ENCODE results near the gene SIRT1. TPM values are rescaled to one million over a fixed set of nuclear protein-coding genes. Genes with fewer than 3 reads are reported as not detected.

SIRT1 gene
- total RNA-seq, 1 donor from 2014 or later: 26.2 TPM

- Mint-ChIP-seq H3K9me3 (no peaks in the 10 kb centered on the region), H3K4me1 (peaks cover 7% of the 10 kb centered on the region), H3K4me3 (peak overlapping the region; percentile 79), H3K27ac (peak overlapping the region; percentile 95), H3K36me3 (peaks cover 11% of the 10 kb centered on the region), H3K27me3 (ENCODE audit: low read depth) (no peaks in the 10 kb centered on the region)
- TF ChIP-seq, protein P1, sequence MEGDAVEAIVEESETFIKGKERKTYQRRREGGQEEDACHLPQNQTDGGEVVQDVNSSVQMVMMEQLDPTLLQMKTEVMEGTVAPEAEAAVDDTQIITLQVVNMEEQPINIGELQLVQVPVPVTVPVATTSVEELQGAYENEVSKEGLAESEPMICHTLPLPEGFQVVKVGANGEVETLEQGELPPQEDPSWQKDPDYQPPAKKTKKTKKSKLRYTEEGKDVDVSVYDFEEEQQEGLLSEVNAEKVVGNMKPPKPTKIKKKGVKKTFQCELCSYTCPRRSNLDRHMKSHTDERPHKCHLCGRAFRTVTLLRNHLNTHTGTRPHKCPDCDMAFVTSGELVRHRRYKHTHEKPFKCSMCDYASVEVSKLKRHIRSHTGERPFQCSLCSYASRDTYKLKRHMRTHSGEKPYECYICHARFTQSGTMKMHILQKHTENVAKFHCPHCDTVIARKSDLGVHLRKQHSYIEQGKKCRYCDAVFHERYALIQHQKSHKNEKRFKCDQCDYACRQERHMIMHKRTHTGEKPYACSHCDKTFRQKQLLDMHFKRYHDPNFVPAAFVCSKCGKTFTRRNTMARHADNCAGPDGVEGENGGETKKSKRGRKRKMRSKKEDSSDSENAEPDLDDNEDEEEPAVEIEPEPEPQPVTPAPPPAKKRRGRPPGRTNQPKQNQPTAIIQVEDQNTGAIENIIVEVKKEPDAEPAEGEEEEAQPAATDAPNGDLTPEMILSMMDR (IDR thresholded peaks at IDR 0.05; ENCODE audit: unreplicated experiment): no peak
- no peak for DNase-seq (ENCODE audit: low spot score in 2 of 2, unreplicated experiment in 2 of 2)
Observed at GRCh38 chr10:67883710-67884312, 645 bp upstream of the SIRT1 start.

DNA sequence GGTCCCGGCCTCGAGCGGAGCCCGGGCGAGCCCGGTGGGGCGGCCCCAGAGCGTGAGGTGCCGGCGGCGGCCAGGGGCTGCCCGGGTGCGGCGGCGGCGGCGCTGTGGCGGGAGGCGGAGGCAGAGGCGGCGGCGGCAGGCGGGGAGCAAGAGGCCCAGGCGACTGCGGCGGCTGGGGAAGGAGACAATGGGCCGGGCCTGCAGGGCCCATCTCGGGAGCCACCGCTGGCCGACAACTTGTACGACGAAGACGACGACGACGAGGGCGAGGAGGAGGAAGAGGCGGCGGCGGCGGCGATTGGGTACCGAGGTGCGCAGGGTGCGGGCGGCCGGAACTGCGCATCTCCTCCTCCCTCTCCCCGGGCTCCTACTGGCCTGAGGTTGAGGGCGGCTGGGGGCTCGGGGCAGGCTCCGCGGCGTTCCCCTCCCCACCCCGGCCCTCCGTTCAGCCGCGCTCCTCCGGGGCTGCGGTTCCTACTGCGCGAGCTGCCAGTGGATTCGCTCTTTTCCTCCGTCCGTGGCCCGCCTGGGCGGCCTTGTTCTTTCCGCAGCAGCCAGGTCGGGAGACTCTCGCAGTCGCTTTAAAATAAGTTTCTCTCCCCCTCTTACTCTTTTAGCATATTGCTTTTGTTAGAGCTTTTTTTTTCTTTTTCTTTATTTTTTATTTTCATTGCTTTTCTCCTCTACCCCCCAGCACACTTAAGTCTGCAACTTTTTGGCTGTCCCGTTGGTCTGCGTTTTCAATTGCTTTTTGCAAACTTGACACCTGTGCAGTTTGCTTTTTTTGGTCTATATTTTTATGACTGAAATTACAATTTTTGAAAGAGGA lies 600 bp downstream of the SIRT1 start:
- Mint-ChIP-seq H3K4me1 (peaks cover 7% of the 10 kb centered on the region), H3K4me3 (peak overlapping the region; percentile 91), H3K9me3 (no peaks in the 10 kb centered on the region), H3K27ac (peak overlapping the region; percentile 92), H3K36me3 (peaks cover 20% of the 10 kb centered on the region), H3K27me3 (ENCODE audit: low read depth) (no peaks in the 10 kb centered on the region)
- TF ChIP-seq, protein P1 (IDR thresholded peaks at IDR 0.05; ENCODE audit: unreplicated experiment): no peak
- DNase-seq (ENCODE audit: low spot score in 2 of 2, unreplicated experiment in 2 of 2): peak; percentile 59 to 78

DNA sequence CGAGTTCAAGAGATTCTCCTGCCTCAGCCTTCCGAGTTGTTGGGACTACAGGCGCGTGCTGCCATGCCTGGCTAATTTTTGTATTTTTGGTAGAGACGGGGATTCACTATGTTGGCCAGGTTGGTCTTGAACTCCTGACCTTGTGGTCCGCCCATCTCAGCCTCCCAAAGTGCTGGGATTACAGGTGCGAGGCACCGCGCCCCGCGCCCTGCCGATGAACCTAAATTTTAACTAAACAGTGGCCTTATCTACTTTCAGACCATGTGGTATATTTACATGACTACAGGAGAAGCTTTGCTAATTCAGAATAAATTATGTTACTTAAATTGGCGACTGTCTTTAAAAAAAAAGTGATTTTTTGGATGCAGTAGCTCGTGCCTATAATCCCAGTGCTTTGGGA lies 9.2 kb downstream of the SIRT1 start:
- Mint-ChIP-seq H3K27me3 (ENCODE audit: low read depth) (no peaks in the 10 kb centered on the region), H3K4me1 (no peaks in the 10 kb centered on the region), H3K36me3 (peaks cover 41% of the 10 kb centered on the region), H3K4me3 (no peak overlapping the region), H3K9me3 (no peaks in the 10 kb centered on the region), H3K27ac (no peak overlapping the region)
- no peak for DNase-seq (ENCODE audit: low spot score in 2 of 2, unreplicated experiment in 2 of 2)
- TF ChIP-seq, protein P1 (IDR thresholded peaks at IDR 0.05; ENCODE audit: unreplicated experiment): no peak

DNA sequence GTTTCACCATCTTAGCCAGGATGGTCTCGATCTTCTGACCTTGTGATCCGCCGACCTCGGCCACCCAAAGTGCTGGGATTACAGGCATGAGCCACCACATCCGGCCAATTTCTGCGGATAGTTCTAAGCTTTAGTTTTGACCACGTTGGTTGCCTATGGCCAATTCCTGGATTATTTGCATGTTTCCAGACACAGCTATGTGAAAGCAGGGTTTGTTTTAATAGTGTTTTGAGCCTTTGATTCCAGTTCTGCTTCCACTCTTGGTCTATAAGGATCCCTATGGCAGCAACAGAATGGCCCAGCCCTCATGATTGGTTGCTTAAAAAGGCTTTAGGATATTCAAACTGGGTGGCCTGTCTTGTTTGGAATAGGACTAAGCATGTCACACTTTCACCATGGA lies 19.1 kb downstream of the SIRT1 start:
- Mint-ChIP-seq H3K9me3 (no peaks in the 10 kb centered on the region), H3K27me3 (ENCODE audit: low read depth) (no peaks in the 10 kb centered on the region)
- TF ChIP-seq, protein P1 (IDR thresholded peaks at IDR 0.05; ENCODE audit: unreplicated experiment): no peak

GRCh38 chr10:67912331-67912946 lies 28.0 kb downstream of the SIRT1 start:
- Mint-ChIP-seq H3K36me3 (peaks cover 51% of the 10 kb centered on the region), H3K4me1 (no peaks in the 10 kb centered on the region), H3K9me3 (no peaks in the 10 kb centered on the region), H3K4me3 (no peak overlapping the region), H3K27ac (no peak overlapping the region), H3K27me3 (ENCODE audit: low read depth) (no peaks in the 10 kb centered on the region)
- TF ChIP-seq, protein P1 (IDR thresholded peaks at IDR 0.05; ENCODE audit: unreplicated experiment): no peak
- DNase-seq (ENCODE audit: low spot score in 2 of 2, unreplicated experiment in 2 of 2): no peak

More for the DNA sequence above, 19.1 kb downstream of the SIRT1 start:
- Mint-ChIP-seq H3K4me3 (no peak overlapping the region), H3K36me3 (peaks cover 38% of the 10 kb centered on the region), H3K27ac (no peak overlapping the region), H3K4me1 (no peaks in the 10 kb centered on the region)
- no peak for DNase-seq (ENCODE audit: low spot score in 2 of 2, unreplicated experiment in 2 of 2)
